H9 (cell line): ENCODE data around the gene PTGER3. TPM values are rescaled to one million over a fixed set of nuclear protein-coding genes. Genes with fewer than 3 reads are reported as not detected.

Source experiments
- DNase-seq: peaks from one replicate; pipeline ENCODE4 v3.0.0-alpha.2; 2017
- H2AFZ ChIP-seq: one replicate; pipeline ENCODE4 v1.6.1; 2013; ENCODE audit warnings: mild to moderate bottlenecking, low read length, control low read depth, moderate library complexity
- H2AK5ac ChIP-seq: 2 replicates; pipeline ENCODE4 v1.6.1; 2013; ENCODE audit warnings: low read length, control low read depth, mixed read lengths; ENCODE audit not compliant: insufficient read length
- H2BK120ac ChIP-seq: one replicate; pipeline ENCODE4 v1.6.1; 2013; ENCODE audit warnings: low read depth, mild to moderate bottlenecking, low read length, control low read depth, inconsistent platforms; ENCODE audit not compliant: poor library complexity, severe bottlenecking
- H2BK12ac ChIP-seq: 2 replicates; pipeline ENCODE4 v1.6.1; 2013; ENCODE audit warnings: low read length, control low read depth, mixed read lengths, low read depth; ENCODE audit not compliant: insufficient read length
- H2BK15ac ChIP-seq: 2 replicates; pipeline ENCODE4 v1.6.1; 2013; ENCODE audit warnings: low read depth, low read length, control low read depth
- H2BK20ac ChIP-seq: one replicate; pipeline ENCODE4 v1.6.1; 2013; ENCODE audit warnings: low read depth, mild to moderate bottlenecking, low read length, control low read depth, inconsistent platforms; ENCODE audit not compliant: poor library complexity, severe bottlenecking
- H2BK5ac ChIP-seq: 2 replicates; pipeline ENCODE4 v1.6.1; 2013; ENCODE audit warnings: low read length, control low read depth, mixed read lengths; ENCODE audit not compliant: insufficient read length
- H3K14ac ChIP-seq: 2 replicates; pipeline ENCODE4 v1.6.1; 2013; ENCODE audit warnings: low read length, control low read depth; ENCODE audit not compliant: insufficient read depth
- H3K18ac ChIP-seq: 2 replicates; pipeline ENCODE4 v1.6.1; 2013; ENCODE audit warnings: low read depth, mild to moderate bottlenecking, mixed read lengths, low read length, control low read depth; ENCODE audit not compliant: insufficient read length
- H3K23ac ChIP-seq: 2 replicates; pipeline ENCODE4 v1.6.1; 2013; ENCODE audit warnings: low read length, control low read depth, mixed read lengths, low read depth; ENCODE audit not compliant: insufficient read length
- H3K23me2 ChIP-seq: 2 replicates; pipeline ENCODE4 v1.6.1; 2013; ENCODE audit warnings: low read depth, mild to moderate bottlenecking, mixed read lengths, low read length, control low read depth; ENCODE audit not compliant: insufficient read length, poor library complexity, severe bottlenecking
- H3K27ac ChIP-seq: 2 replicates; pipeline ENCODE4 v1.5.1; 2013; ENCODE audit warnings: low read length, control low read depth, mixed read lengths, low read depth; ENCODE audit not compliant: insufficient read length
- H3K27me3 ChIP-seq: 2 replicates; pipeline ENCODE4 v1.6.1; 2013; ENCODE audit warnings: low read length, control low read depth, inconsistent platforms; ENCODE audit not compliant: insufficient read depth
- H3K4ac ChIP-seq: 2 replicates; pipeline ENCODE4 v1.6.1; 2013; ENCODE audit warnings: low read depth, mild to moderate bottlenecking, control low read depth, inconsistent platforms, low read length, moderate library complexity
- H3K4me1 ChIP-seq: 2 replicates; pipeline ENCODE4 v1.6.1; 2013; ENCODE audit warnings: low read length, control low read depth, inconsistent platforms; ENCODE audit not compliant: insufficient read depth
- H3K4me2 ChIP-seq: 2 replicates; pipeline ENCODE4 v1.6.1; 2013; ENCODE audit warnings: low read length, control low read depth, mixed read lengths; ENCODE audit not compliant: insufficient read length, insufficient read depth
- H3K56ac ChIP-seq: 2 replicates; pipeline ENCODE4 v1.6.1; 2013; ENCODE audit warnings: low read depth, mild to moderate bottlenecking, mixed read lengths, low read length, control low read depth; ENCODE audit not compliant: insufficient read length
- H3K79me1 ChIP-seq: 2 replicates; pipeline ENCODE4 v1.6.1; 2013; ENCODE audit warnings: low read depth, mild to moderate bottlenecking, moderate library complexity, low read length, control low read depth, inconsistent platforms; ENCODE audit not compliant: insufficient read depth, poor library complexity, severe bottlenecking
- H3K79me2 ChIP-seq: 2 replicates; pipeline ENCODE4 v1.6.1; 2013; ENCODE audit warnings: low read length, control low read depth, inconsistent platforms; ENCODE audit not compliant: insufficient read depth
- H3K9ac ChIP-seq: 2 replicates; pipeline ENCODE4 v1.6.1; 2013; ENCODE audit warnings: low read length, control low read depth, mixed read lengths; ENCODE audit not compliant: insufficient read length; ENCODE audit errors: extremely low read depth
- H3K9me3 ChIP-seq: one replicate; pipeline ENCODE4 v1.6.1; 2013; ENCODE audit warnings: low read depth, low read length, inconsistent platforms; ENCODE audit not compliant: control insufficient read depth
- H3T11ph ChIP-seq: one replicate; pipeline ENCODE4 v1.6.1; 2013; ENCODE audit warnings: mild to moderate bottlenecking, low read length, control low read depth, inconsistent platforms
- H4K20me1 ChIP-seq: one replicate; pipeline ENCODE4 v1.6.1; 2013; ENCODE audit not compliant: control insufficient read depth, insufficient read length, insufficient read depth
- H4K5ac ChIP-seq: 2 replicates; pipeline ENCODE4 v1.6.1; 2013; ENCODE audit warnings: low read depth, mild to moderate bottlenecking, mixed read lengths, low read length, control low read depth; ENCODE audit not compliant: insufficient read length
- H4K8ac ChIP-seq: replicated peaks from 2 replicates; pipeline ENCODE4 v1.6.1; 2013; ENCODE audit warnings: low read length, control low read depth, mixed read lengths, low read depth; ENCODE audit not compliant: insufficient read length
- H4K91ac ChIP-seq: 2 replicates; pipeline ENCODE4 v1.6.1; 2013; ENCODE audit warnings: low read depth, mild to moderate bottlenecking, moderate library complexity, mixed read lengths, low read length, control low read depth; ENCODE audit not compliant: insufficient read length
- H3K27ac Mint-ChIP-seq, 3 experiments: 2 replicates in 2 of 3; 3 replicates in 1 of 3; pipeline ENCODE4 v1.8.0; 2020 to 2021; ENCODE audit warnings: mixed read lengths in 3 of 3, mild to moderate bottlenecking in 1 of 3, moderate library complexity in 1 of 3
- H3K27me3 Mint-ChIP-seq: 2 replicates; pipeline ENCODE4 v1.8.0; 2021; ENCODE audit warnings: low read depth, mild to moderate bottlenecking, moderate library complexity, mixed read lengths
- H3K36me3 Mint-ChIP-seq, 3 experiments: 2 replicates in 2 of 3; 3 replicates in 1 of 3; pipeline ENCODE4 v1.8.0; 2020 to 2021; ENCODE audit warnings: low read depth in 3 of 3, mixed read lengths in 3 of 3; ENCODE audit not compliant: insufficient read depth in 1 of 3
- H3K4me1 Mint-ChIP-seq, 2 experiments: 2 replicates each; pipeline ENCODE4 v1.8.0; 2020; ENCODE audit warnings: mixed read lengths in 2 of 2
- H3K4me3 Mint-ChIP-seq, 2 experiments: 2 replicates in 1 of 2; 3 replicates in 1 of 2; pipeline ENCODE4 v1.8.0; 2020 to 2021; ENCODE audit warnings: mild to moderate bottlenecking in 2 of 2, mixed read lengths in 2 of 2, moderate library complexity in 1 of 2
- H3K9me3 Mint-ChIP-seq, 2 experiments: 2 replicates in 1 of 2; 3 replicates in 1 of 2; pipeline ENCODE4 v1.8.0; 2020; ENCODE audit warnings: mild to moderate bottlenecking in 2 of 2, mixed read lengths in 2 of 2, moderate library complexity in 1 of 2
- CTCF ChIP-seq: fragments of 200-600 bp; sonication (generic); conservative IDR thresholded peaks from 3 replicates; pipeline ENCODE4 v1.8.0; 2021; ENCODE audit warnings: antibody characterized with exemption, mild to moderate bottlenecking
- WGBS: extraction: QIAGEN DNeasy Blood & Tissue Kit; methylation state at CpG from one replicate; pipeline ENCODE4 v1.1.7; 2013; ENCODE audit warnings: missing lambda C conversion rate, low lambda C conversion rate, mixed read lengths; ENCODE audit not compliant: insufficient read length; ENCODE audit errors: extremely low coverage; 5-methylcytosine and 5-hydroxymethylcytosine counted together
- total RNA-seq: library from RNA; stranded (reverse); gene quantifications from 2 replicates; pipeline ENCODE4 v1.2.1, GENCODE V29; 2021

The PTGER3 gene
- total RNA-seq, 1 experiment from 2014 or later, result 0.26 TPM

- peaks cover 9% of the 10 kb centered on the region for H3K27me3 Mint-ChIP-seq
- peak; percentile 38 for DNase-seq
Observed at GRCh38 chr1:71054281-71054731, 6.7 kb upstream of the PTGER3 start.

More at GRCh38 chr1:71054281-71054731, 6.7 kb upstream of the PTGER3 start:
- Histone ChIP-seq H3K23me2 (no peaks in the 10 kb centered on the region), H2AFZ (no peak overlapping the region), H4K91ac (no peak overlapping the region), H3K14ac (no peak overlapping the region), H2BK5ac (no peak overlapping the region), H3K9me3 (no peaks in the 10 kb centered on the region), H3K9ac (no peak overlapping the region), H3K4me1 (no peaks in the 10 kb centered on the region), H3K79me2 (no peaks in the 10 kb centered on the region), H3K27ac (no peak overlapping the region), H3K23ac (no peak overlapping the region), H3K79me1 (no peaks in the 10 kb centered on the region), H2BK12ac (no peak overlapping the region), H2BK120ac (no peak overlapping the region), H2BK15ac (no peak overlapping the region), H3K18ac (no peak overlapping the region), H2AK5ac (no peak overlapping the region), H4K8ac (no peak overlapping the region), H3K4ac (no peak overlapping the region), H3K4me2 (no peak overlapping the region), H4K5ac (no peak overlapping the region), H2BK20ac (no peak overlapping the region), H4K20me1 (no peaks in the 10 kb centered on the region), H3K27me3 (no peaks in the 10 kb centered on the region), H3K56ac (no peak overlapping the region), H3T11ph (no peak overlapping the region)
- TF ChIP-seq CTCF, result no peak
- Mint-ChIP-seq H3K4me1 (no peaks in the 10 kb centered on the region), H3K36me3 (peaks cover under 1 to 14% (median 6%) of the 10 kb centered on the region in 3 experiments; a peak in 5 of 7 replicates), H3K9me3 (no peaks in the 10 kb centered on the region; a peak in 1 of 5 replicates), H3K4me3 (no peak overlapping the region), H3K27ac (no peak overlapping the region)
- no CpG with 5 or more reads among the region's 15 CpGs for WGBS
